Stimulated activated CD4-positive, alpha-beta T cell treated with anti-CD3 and anti-CD28 coated beads, Interleukin-1b, Interleukin-23, amount 100 ng/mL, for 24 hours (primary cell): ENCODE measurements around the gene CNTN4.
"Not testable (repeated sequence)": the region's sequence is repeated elsewhere in the genome, so short reads cannot be mapped to it uniquely, and the experiment has no call there.

Experiments used
- DNase-seq, 4 experiments: peaks; one replicate each; pipeline ENCODE4 v3.0.0-alpha.2; 2020; ENCODE audit warnings: low read depth in 4 of 4, low spot score in 1 of 4

The CNTN4 gene

GRCh38 chr3:2511356-2511755 is 412.7 kb downstream of the CNTN4 start:
- DNase-seq = no peak

DNA sequence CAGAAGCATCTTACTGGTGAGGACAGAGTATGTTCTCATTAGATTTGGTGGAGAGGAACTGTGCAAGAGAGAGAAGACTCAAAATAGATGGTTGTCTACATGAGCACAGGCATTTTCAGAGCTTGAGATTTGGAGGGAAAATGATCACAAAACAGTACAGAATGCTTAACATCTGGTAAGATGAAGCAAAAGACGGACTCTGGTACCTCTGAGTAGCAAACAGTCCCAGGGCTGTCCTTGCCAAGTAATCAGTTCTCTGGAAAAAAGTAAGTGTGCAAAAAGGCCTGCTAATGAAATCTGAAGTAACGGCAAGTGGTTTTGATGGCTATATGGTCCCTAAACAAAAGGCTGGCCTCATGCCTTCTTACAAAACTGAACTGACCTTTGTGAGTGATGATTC is 414.2 kb downstream of the CNTN4 start:
- DNase-seq = no peak

DNA sequence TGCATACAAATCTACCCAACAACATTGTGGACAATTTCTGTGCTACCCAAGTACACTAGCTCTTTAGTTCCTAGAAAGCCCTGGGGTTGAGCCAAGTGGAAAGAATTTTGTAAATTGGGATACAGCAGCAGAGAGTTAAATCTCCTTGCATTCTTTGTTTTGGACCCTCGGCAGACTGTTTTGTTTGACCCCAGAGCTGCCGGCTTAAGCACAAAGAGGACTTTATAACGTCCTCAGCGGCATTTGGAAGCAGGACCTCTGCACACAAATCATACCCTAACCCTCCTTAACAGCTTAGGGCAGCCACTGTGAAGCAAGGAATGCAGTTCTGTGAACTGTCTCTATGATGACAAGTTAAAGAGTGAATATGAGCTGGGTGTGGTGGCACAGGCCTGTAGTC is 415.3 kb downstream of the CNTN4 start:
- DNase-seq = no peak

GRCh38 chr3:2516762-2517441 is 418.2 kb downstream of the CNTN4 start:
- no peak for DNase-seq

- DNase-seq = no peak
These were observed 419.0 kb downstream of the CNTN4 start for GRCh38 chr3:2517500-2518172.

GRCh38 chr3:2523281-2523836 is 424.7 kb downstream of the CNTN4 start:
- no peak for DNase-seq

GRCh38 chr3:2525968-2526367 is 427.3 kb downstream of the CNTN4 start:
- DNase-seq = no peak

- no peak for DNase-seq
These were observed 428.3 kb downstream of the CNTN4 start for GRCh38 chr3:2526926-2527325.

- not testable (repeated sequence) for DNase-seq
These were observed 428.7 kb downstream of the CNTN4 start for GRCh38 chr3:2527328-2527727.

- not testable (repeated sequence) for DNase-seq
These were observed 436.1 kb downstream of the CNTN4 start for GRCh38 chr3:2534767-2535166.

- DNase-seq = no peak
These were observed 436.5 kb downstream of the CNTN4 start for GRCh38 chr3:2535206-2535605.

DNA sequence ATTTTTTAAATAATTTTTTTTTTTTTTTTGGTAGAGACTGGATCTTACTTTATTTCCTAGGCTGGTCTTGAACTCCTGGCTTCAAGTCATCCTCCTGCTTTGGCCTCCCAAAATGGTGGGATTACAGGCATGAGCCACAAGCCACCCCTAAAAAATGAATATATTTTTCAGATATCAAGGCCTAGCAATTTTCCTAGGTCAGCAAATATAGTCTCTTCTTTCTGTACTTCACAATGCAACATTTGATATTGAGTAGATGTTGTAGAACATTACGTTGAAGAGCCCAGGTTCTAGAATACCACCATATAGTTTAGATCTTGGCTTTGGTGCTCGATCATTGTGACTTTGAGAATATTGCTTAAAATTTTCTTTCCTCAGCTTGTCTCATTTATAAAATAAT is 437.9 kb downstream of the CNTN4 start:
- DNase-seq = no peak

- DNase-seq = no peak
These were observed 441.4 kb downstream of the CNTN4 start for GRCh38 chr3:2540115-2540514.

DNA sequence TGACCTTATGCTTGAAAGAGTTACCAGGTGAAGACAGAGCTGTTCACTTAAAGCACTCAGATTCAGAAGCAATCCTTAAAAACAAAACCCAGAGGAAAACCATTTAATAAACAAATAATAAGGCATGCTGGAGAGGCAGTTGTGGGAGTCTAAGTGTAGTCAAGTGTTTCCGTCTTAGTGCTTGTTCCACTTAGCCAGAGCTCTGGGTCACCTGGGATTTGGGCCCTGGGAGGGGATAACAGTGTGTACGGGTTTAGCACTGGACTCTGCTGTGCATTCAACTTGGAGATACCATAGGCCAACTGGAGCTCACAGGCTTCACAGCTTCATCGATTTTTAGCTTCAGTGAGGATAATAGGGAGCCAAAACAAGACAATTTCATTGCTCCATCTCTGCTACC is 444.6 kb downstream of the CNTN4 start:
- DNase-seq = no peak

- DNase-seq = no peak
These were observed 445.5 kb downstream of the CNTN4 start for GRCh38 chr3:2544212-2544611.

DNA sequence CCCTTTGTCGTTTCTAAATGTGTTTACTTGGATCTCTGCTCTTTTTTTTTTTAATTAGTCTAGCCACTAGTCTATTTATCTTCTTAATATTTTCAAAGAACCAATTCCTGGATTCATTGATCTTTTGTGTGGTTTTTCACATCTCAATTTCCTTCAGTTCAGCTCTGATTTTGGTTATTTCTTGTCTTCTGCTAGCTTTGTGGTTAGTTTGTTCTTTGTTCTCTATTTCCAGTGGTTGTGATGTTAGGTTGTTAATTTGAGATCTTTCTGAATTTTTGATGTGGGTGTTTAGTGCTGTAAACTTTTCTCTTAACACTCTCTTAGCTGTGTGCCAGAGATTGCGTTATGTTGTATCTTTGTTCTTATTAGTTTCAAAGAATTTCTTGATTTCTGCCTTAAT is 446.1 kb downstream of the CNTN4 start:
- DNase-seq = no peak

DNA sequence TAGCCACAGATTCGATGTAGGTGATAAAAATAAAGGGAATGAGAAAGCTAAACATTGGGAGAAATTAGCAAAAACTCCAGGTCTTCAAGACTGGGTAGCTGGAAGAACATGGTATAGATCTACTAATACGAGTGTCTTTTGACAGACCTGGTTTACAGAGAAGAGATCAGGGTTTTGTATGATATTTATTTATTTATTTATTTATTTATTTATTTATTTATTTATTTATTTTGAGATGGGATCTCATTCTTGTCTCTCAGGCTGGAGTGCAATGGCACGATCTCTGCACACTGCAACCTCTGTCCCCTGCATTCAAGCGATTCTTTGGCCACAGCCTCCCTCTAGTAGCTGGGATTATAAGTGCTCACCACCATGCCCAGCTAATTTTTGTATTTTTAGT is 448.4 kb downstream of the CNTN4 start:
- no peak for DNase-seq

GRCh38 chr3:2554656-2555055 is 456.0 kb downstream of the CNTN4 start:
- DNase-seq = no peak

- no peak for DNase-seq
These were observed 460.1 kb downstream of the CNTN4 start for GRCh38 chr3:2558796-2559195.

GRCh38 chr3:2567451-2567850 is 468.8 kb downstream of the CNTN4 start:
- no peak for DNase-seq

DNA sequence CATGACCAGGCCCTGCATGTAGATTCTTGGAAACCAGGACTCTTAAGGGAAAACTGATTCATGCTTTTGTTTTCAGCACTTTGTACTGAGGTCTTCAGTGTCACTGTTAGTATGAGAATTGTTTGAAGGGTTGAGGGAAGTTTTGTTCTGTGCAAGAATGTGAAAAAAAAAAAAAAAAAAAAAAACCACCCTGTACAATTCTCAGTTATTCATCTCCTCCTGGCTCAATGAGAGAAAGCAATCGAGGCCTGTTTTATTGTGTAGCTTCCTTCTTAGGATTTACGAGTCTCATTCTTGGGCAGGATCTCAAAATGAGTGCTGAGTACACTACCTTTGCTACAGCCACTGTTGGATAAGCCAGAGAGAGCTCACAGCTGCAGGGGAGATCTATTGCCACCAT is 469.5 kb downstream of the CNTN4 start:
- DNase-seq = no peak

DNA sequence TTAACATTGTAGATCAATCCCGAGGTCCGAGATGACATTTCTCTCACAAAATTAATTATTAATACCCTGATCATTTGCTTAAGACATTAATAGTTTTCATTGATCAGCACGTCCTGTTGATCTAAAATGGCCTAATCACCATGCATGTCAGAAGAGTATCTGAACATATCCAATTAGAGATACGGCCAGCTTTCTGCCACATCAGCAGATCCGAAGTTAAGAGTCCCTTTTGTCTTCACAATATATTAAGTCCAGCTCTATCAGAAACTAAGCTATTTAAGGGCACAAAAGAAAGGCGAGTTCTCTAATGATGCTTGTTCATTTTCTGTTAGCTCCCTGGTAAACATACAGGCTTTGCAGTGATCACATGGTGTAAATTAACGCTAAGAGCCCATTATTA is 470.3 kb downstream of the CNTN4 start:
- DNase-seq = no peak

DNA sequence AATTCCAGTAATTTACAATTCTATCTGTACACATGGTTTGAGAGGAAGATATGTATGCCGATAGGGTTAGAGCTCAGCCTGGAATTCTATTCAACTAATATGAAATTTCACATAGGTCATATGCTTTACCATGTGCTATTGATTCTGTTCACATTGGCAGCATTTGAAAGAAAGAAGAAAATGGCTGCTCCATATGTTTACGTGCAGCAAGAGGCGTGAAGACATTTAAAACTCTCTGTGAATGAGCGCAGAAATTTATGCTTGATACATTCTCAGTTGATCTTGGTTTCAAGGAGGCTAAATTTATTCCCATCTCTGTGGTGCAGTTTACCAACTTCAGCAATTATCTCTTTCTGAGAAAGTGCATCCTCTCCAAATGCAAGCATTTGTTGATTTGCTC is 478.9 kb downstream of the CNTN4 start:
- DNase-seq = no peak
